ENCODE results near the gene INPP5J. TPM values are rescaled to one million over a fixed set of nuclear protein-coding genes. Genes with fewer than 3 reads are reported as not detected.
"Not testable (repeated sequence)": the region's sequence is repeated elsewhere in the genome, so short reads cannot be mapped to it uniquely, and the experiment has no call there.

The INPP5J gene
- total RNA-seq, 4 donors from 2014 or later: 0.26 to 3.2 (median 2.5) TPM

GRCh38 chr22:31093086-31093850, 29.5 kb upstream of the INPP5J start:
- Histone ChIP-seq H3K27me3 (no peaks in the 10 kb centered on the region), H3K27ac (no peak overlapping the region), H3K36me3 (peaks cover 93% of the 10 kb centered on the region), H3K4me1 (peaks cover 3% of the 10 kb centered on the region), H3K9me3 (no peaks in the 10 kb centered on the region), H3K4me3 (no peak overlapping the region)
- DNase-seq (ENCODE audit: low spot score in 2 of 2): peak in 1 of 2 donors; percentile 76
- WGBS: 92% methylated on average over 10 of the region's 33 CpGs
- TF ChIP-seq, protein P1, sequence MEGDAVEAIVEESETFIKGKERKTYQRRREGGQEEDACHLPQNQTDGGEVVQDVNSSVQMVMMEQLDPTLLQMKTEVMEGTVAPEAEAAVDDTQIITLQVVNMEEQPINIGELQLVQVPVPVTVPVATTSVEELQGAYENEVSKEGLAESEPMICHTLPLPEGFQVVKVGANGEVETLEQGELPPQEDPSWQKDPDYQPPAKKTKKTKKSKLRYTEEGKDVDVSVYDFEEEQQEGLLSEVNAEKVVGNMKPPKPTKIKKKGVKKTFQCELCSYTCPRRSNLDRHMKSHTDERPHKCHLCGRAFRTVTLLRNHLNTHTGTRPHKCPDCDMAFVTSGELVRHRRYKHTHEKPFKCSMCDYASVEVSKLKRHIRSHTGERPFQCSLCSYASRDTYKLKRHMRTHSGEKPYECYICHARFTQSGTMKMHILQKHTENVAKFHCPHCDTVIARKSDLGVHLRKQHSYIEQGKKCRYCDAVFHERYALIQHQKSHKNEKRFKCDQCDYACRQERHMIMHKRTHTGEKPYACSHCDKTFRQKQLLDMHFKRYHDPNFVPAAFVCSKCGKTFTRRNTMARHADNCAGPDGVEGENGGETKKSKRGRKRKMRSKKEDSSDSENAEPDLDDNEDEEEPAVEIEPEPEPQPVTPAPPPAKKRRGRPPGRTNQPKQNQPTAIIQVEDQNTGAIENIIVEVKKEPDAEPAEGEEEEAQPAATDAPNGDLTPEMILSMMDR (IDR thresholded peaks at IDR 0.05): no peak
- TF ChIP-seq POLR2A (IDR thresholded peaks at IDR 0.05): no peak
- no peak for TF ChIP-seq EP300 (IDR thresholded peaks at IDR 0.05)
- no peak for TF ChIP-seq POLR2AphosphoS5 (IDR thresholded peaks at IDR 0.05)

DNA sequence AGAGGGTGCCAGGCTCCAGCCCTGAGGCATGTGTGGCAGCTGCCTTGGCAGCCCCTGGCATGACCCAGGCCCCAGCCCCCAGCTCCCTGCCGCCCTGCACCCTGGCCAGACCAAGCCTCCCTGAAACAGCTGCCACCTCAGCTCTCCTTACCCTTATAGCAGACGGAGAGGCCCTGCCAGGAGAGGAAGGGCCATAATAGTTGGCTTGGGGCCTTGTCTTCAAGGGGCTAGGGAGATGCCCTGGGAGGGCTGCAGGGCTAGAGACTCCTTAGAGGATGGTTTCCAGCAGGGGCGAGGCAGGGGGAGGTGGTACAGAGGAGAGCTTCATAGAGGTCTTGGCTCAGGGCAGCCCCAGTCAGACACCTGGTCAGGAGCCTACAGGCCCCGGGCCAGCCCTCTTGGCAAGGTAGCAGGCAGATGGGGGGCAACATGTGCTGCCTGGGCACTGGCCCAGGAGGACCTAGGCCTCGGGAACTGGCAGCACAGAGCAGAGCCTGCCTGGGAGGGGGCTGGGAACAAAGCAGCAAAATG, 28.7 kb upstream of the INPP5J start:
- Histone ChIP-seq H3K36me3 (peaks cover 93% of the 10 kb centered on the region), H3K27ac (no peak overlapping the region), H3K4me1 (peaks cover 11% of the 10 kb centered on the region), H3K9me3 (no peaks in the 10 kb centered on the region), H3K27me3 (no peaks in the 10 kb centered on the region), H3K4me3 (no peak overlapping the region)
- DNase-seq (ENCODE audit: low spot score in 2 of 2): no peak
- TF ChIP-seq EP300 (IDR thresholded peaks at IDR 0.05) (no peak), POLR2A (IDR thresholded peaks at IDR 0.05) (no peak), POLR2AphosphoS5 (IDR thresholded peaks at IDR 0.05) (no peak)
- TF ChIP-seq, protein P1 (IDR thresholded peaks at IDR 0.05): no peak
- WGBS: 56% methylated on average over 2 of the region's 5 CpGs

DNA sequence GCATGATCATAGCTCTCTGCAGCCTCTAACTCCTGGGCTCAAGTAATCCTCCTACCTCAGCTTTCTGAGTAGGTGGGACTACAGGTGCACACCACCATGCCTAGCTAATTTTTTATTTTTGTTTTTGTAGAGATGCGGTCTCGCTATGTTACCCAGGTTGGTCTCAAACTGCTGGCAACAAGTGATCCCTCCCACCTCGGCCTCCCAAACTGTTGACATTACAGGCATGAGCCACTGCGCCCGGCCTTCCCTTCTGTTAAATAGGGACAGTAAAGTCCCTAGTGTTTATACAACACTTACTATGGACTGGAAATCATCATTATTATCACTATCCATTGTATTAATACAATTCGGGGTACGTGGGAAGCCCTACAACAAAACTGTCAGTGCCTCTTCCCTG, 28.0 kb upstream of the INPP5J start:
- H3K27me3 ChIP-seq: no peaks in the 10 kb centered on the region
- H3K27ac ChIP-seq: no peak overlapping the region
- TF ChIP-seq EP300 (IDR thresholded peaks at IDR 0.05): no peak
- TF ChIP-seq POLR2AphosphoS5 (IDR thresholded peaks at IDR 0.05): no peak
- TF ChIP-seq, protein P1 (IDR thresholded peaks at IDR 0.05): no peak
- no peak for TF ChIP-seq POLR2A (IDR thresholded peaks at IDR 0.05)
- DNase-seq (ENCODE audit: low spot score in 2 of 2): no peak
- H3K4me1 ChIP-seq: peaks cover 10% of the 10 kb centered on the region
- H3K36me3 ChIP-seq: peaks cover 93% of the 10 kb centered on the region
- 95% methylated on average over 7 of the region's 7 CpGs for WGBS
- H3K4me3 ChIP-seq: no peak overlapping the region
- no peaks in the 10 kb centered on the region for H3K9me3 ChIP-seq

DNA sequence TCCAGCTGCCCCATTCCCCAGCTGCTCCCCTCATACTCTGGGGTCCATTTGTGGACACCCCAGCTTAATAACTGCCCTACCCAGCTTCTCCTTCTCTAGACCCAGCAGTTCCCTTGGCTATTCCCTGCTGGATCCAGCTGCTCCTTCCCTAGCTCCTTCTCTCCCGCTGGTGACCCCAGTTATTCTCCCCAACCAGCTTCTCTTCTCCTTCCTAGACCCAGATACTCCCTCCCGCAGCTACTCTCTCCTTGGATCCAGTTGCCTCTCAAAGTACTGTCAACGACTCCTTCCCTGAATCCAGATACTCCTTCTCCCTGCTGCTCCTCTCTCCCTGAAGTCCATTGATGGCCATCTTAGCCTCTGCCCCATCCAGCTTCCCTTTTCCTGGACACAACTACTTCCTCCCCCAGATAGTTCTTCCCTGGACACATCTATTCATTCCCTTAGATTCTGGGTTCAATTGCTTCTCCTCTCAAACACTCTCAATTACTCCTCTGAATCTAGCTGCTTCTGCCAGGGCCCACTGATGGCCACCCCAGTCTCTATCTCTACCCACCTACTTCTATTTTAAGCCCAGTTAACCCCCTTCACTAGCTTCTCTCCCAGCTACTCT, 27.0 kb upstream of the INPP5J start:
- H3K27ac ChIP-seq: no peak overlapping the region
- peaks cover 9% of the 10 kb centered on the region for H3K4me1 ChIP-seq
- H3K4me3 ChIP-seq: no peak overlapping the region
- H3K27me3 ChIP-seq: no peaks in the 10 kb centered on the region
- H3K36me3 ChIP-seq: peaks cover 93% of the 10 kb centered on the region
- no peaks in the 10 kb centered on the region for H3K9me3 ChIP-seq
- 89% methylated on average over 3 of the region's 3 CpGs for WGBS
- DNase-seq (ENCODE audit: low spot score in 2 of 2): no peak
- TF ChIP-seq POLR2AphosphoS5 (IDR thresholded peaks at IDR 0.05) (no peak), EP300 (IDR thresholded peaks at IDR 0.05) (no peak), POLR2A (IDR thresholded peaks at IDR 0.05) (no peak)
- TF ChIP-seq, protein P1 (IDR thresholded peaks at IDR 0.05): no peak

GRCh38 chr22:31096657-31097279, 26.0 kb upstream of the INPP5J start:
- no peak overlapping the region for H3K4me3 ChIP-seq
- 97% methylated on average over 23 of the region's 27 CpGs for WGBS
- no peak for DNase-seq (ENCODE audit: low spot score in 2 of 2)
- H3K9me3 ChIP-seq: no peaks in the 10 kb centered on the region
- TF ChIP-seq, protein P1 (IDR thresholded peaks at IDR 0.05): no peak
- TF ChIP-seq EP300 (IDR thresholded peaks at IDR 0.05) (no peak), POLR2AphosphoS5 (IDR thresholded peaks at IDR 0.05) (no peak), POLR2A (IDR thresholded peaks at IDR 0.05) (no peak)
- H3K4me1 ChIP-seq: peaks cover 9% of the 10 kb centered on the region
- H3K27me3 ChIP-seq: no peaks in the 10 kb centered on the region
- peaks cover 91% of the 10 kb centered on the region for H3K36me3 ChIP-seq
- no peak overlapping the region for H3K27ac ChIP-seq

GRCh38 chr22:31097539-31097938, 25.2 kb upstream of the INPP5J start:
- H3K9me3 ChIP-seq; H3K4me3 ChIP-seq; H3K27me3 ChIP-seq; H3K27ac ChIP-seq; DNase-seq (ENCODE audit: low spot score in 2 of 2): not testable (repeated sequence)
- WGBS: 95% methylated on average over 5 of the region's 5 CpGs
- Histone ChIP-seq H3K36me3 (peaks cover 83% of the 10 kb centered on the region), H3K4me1 (peaks cover 16% of the 10 kb centered on the region)
